GM18861 (cell line): ENCODE data around the gene KCNRG.
"Not testable (repeated sequence)": the region's sequence is repeated elsewhere in the genome, so short reads cannot be mapped to it uniquely, and the experiment has no call there.

ENCODE experiments used
- ATAC-seq: cut with Tn5 transposase; IDR thresholded peaks from one replicate; pipeline ENCODE4 v1.9.1; 2021; ENCODE audit not compliant: unreplicated experiment

The KCNRG gene

GRCh38 chr13:50011461-50011860, 3.8 kb upstream of the KCNRG start:
- ATAC-seq, result no peak

- no peak for ATAC-seq
Measured at GRCh38 chr13:50012396-50013169, 2.7 kb upstream of the KCNRG start.

- no peak for ATAC-seq
Measured at GRCh38 chr13:50014386-50014785, 858 bp upstream of the KCNRG start.

- no peak for ATAC-seq
Measured at GRCh38 chr13:50015750-50016149, 506 bp downstream of the KCNRG start.

GRCh38 chr13:50016444-50016843, 1.2 kb downstream of the KCNRG start:
- ATAC-seq, result no peak

- ATAC-seq, result no peak
Measured at GRCh38 chr13:50017819-50018218, 2.6 kb downstream of the KCNRG start.

GRCh38 chr13:50025436-50025835, 10.2 kb downstream of the KCNRG start:
- no peak for ATAC-seq

GRCh38 chr13:50026788-50027473, 11.7 kb downstream of the KCNRG start:
- ATAC-seq, result peak; percentile 95

- ATAC-seq, result no peak
Measured at GRCh38 chr13:50030315-50030714, 15.1 kb downstream of the KCNRG start.

- ATAC-seq, result no peak
Measured at GRCh38 chr13:50033725-50034124, 18.5 kb downstream of the KCNRG start.

- ATAC-seq, result no peak
Measured at GRCh38 chr13:50037788-50038187, 22.5 kb downstream of the KCNRG start.

GRCh38 chr13:50038266-50038665, 23.0 kb downstream of the KCNRG start:
- ATAC-seq, result no peak

- no peak for ATAC-seq
Measured at GRCh38 chr13:50052478-50052877, 37.2 kb downstream of the KCNRG start.

- ATAC-seq, result no peak
Measured at GRCh38 chr13:50053844-50054243, 38.6 kb downstream of the KCNRG start.

GRCh38 chr13:50055454-50055853, 40.2 kb downstream of the KCNRG start:
- no peak for ATAC-seq

- no peak for ATAC-seq
Measured at GRCh38 chr13:50060718-50061117, 45.5 kb downstream of the KCNRG start.

GRCh38 chr13:50062336-50062735, 47.1 kb downstream of the KCNRG start:
- not testable (repeated sequence) for ATAC-seq

- no peak for ATAC-seq
Measured at GRCh38 chr13:50065712-50066111, 50.5 kb downstream of the KCNRG start.

- no peak for ATAC-seq
Measured at GRCh38 chr13:50068508-50068907, 53.3 kb downstream of the KCNRG start.

GRCh38 chr13:50069261-50069660, 54.0 kb downstream of the KCNRG start:
- no peak for ATAC-seq

GRCh38 chr13:50070186-50070585, 54.9 kb downstream of the KCNRG start:
- ATAC-seq, result no peak
